Tibial artery (tissue), 4 donors: ENCODE measurements around the gene LYPD3.

Experiments
- DNase-seq, 2 donors: peaks; one replicate each; pipeline ENCODE4 v3.0.0-alpha.2; 2019
- H3K27ac ChIP-seq, 2 donors: fragments of 200-600 bp; sonication (generic) in 1 of 2; 1 replicate in 1 of 2; 2 replicates in 1 of 2; pipeline ENCODE4 v1.5.1; 2018 to 2019; ENCODE audit warnings: mild to moderate bottlenecking in 1 of 2
- H3K27me3 ChIP-seq, 2 donors: fragments of 200-600 bp; sonication (generic) in 1 of 2; one replicate each; pipeline versions ENCODE4 v1.5.1 to v1.6.0; 2016 to 2019
- H3K36me3 ChIP-seq, 3 donors: fragments of 200-600 bp; sonication (generic) in 2 of 3; one replicate each; pipeline ENCODE4 v1.5.1; 2016 to 2019; ENCODE audit warnings: mild to moderate bottlenecking in 2 of 3
- H3K4me1 ChIP-seq, 4 donors: fragments of 200-600 bp; sonication (generic) in 2 of 4; 1 replicate in 3 of 4; 2 replicates in 1 of 4; pipeline ENCODE4 v1.5.1; 2016 to 2019
- H3K4me3 ChIP-seq, 2 donors: fragments of 200-600 bp; sonication (generic) in 1 of 2; 1 replicate in 1 of 2; 2 replicates in 1 of 2; pipeline ENCODE4 v1.5.1; 2018 to 2019; ENCODE audit warnings: mild to moderate bottlenecking in 2 of 2
- H3K9me3 ChIP-seq, 3 donors: fragments of 200-600 bp; sonication (generic) in 1 of 3; one replicate each; pipeline ENCODE4 v1.5.1; 2016 to 2019
- CTCF ChIP-seq, 2 experiments: fragments of 200-600 bp in 1 of 2; fragments of 450-650 bp in 1 of 2; IDR thresholded peaks; one replicate each; pipeline ENCODE4 v1.5.1; 2017 to 2019; ENCODE audit warnings: antibody characterized with exemption in 2 of 2, mild to moderate bottlenecking in 1 of 2, moderate library complexity in 1 of 2
- intact Hi-C: fragments of 100-400 bp; cut with DNase I; formaldehyde crosslinking; loops from one replicate; pipeline ENCODE4 v1.15.0; 2023; ENCODE audit warnings: low total_unique reads

LYPD3 gene

GRCh38 chr19:43505941-43506340 is 40.5 kb upstream of the LYPD3 start:
- no peak for DNase-seq
- H3K36me3 ChIP-seq, result peaks cover 0 to 33% (median 25%) of the 10 kb centered on the region in 3 donors
- TF ChIP-seq CTCF (IDR thresholded peaks at IDR 0.05), result no peak
- intact Hi-C loops, result no loop called here
- H3K27me3 ChIP-seq, result no peaks in the 10 kb centered on the region
- H3K4me3 ChIP-seq, result no peak overlapping the region
- no peak overlapping the region for H3K27ac ChIP-seq
- peaks cover 0 to 20% (median 14%) of the 10 kb centered on the region in 4 donors for H3K4me1 ChIP-seq
- H3K9me3 ChIP-seq, result no peaks in the 10 kb centered on the region

GRCh38 chr19:43505186-43505456 is 39.7 kb upstream of the LYPD3 start:
- Histone ChIP-seq H3K4me1 (peaks cover 0 to 20% (median 14%) of the 10 kb centered on the region in 4 donors), H3K27me3 (no peaks in the 10 kb centered on the region), H3K4me3 (peak overlapping the region; percentile 88 to 91), H3K9me3 (no peaks in the 10 kb centered on the region), H3K36me3 (peaks cover 0 to 25% (median 18%) of the 10 kb centered on the region in 3 donors), H3K27ac (peak overlapping the region; percentile 95 to 99)
- DNase-seq, result no peak
- no peak for TF ChIP-seq CTCF (IDR thresholded peaks at IDR 0.05)
- intact Hi-C loops, result no loop called here

DNA sequence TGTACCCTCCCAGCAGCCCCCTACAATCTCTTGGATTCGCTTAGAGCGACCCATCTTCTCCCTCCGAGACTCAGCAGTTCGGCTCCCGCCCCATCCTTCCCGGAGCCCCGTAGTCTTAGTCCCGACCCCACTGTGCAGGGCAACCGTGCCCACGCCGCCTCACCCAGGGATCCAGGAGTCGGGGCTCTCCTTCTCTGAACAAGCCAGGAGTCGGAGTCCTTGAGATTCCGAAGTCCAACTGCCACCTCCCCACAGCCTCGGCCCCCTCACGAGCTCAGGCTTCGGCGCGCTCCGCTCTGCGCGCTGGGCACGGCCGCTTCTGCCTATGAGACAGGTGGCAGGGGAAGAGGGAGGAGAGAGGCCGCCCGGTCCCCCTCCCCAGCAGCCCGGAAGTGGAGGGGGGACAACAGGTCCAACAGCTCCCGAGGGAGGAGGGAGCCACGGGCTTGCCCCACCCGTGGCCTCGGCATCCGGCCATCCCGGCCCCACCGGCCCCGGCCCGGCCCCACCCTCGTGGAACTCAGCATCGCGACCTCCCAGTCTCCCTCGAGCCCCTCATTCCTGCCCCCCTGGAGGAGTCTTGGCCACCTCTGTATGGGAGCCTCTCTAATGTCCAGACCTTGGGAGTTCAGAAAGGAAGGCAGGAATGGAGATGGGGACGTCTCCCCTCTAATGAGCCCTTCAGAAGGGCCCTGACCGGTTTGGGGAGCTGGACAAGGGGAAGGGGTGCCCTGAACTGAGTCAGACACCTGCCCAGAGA is 39.2 kb upstream of the LYPD3 start, which contains the start of gene PHLDB3:
TSS of gene PHLDB3 (minus strand) at position 321 of the 760 bp plus-strand sequence. CDS start 628 bp downstream, outside the sequence.
- Histone ChIP-seq H3K27me3 (no peaks in the 10 kb centered on the region), H3K36me3 (peaks cover 0 to 20% (median 15%) of the 10 kb centered on the region in 3 donors), H3K4me1 (peaks cover 0 to 20% (median 14%) of the 10 kb centered on the region in 4 donors), H3K27ac (peak within 1 kb of the TSS; percentile 95 to 99), H3K9me3 (no peaks in the 10 kb centered on the region), H3K4me3 (peak within 1 kb of the TSS; percentile 88 to 91)
- no peak for TF ChIP-seq CTCF (IDR thresholded peaks at IDR 0.05)
- intact Hi-C loops, result loop anchor here (5.0 kb wide), 1 partner anchor 42 kb away; no protein-coding TSS in a partner anchor
- DNase-seq, result peak in 1 of 2 donors; percentile 75

- TF ChIP-seq CTCF (IDR thresholded peaks at IDR 0.05), result no peak
- intact Hi-C loops, result loop anchor here (5.0 kb wide), 1 partner anchor 41 kb away; no protein-coding TSS in a partner anchor
- Histone ChIP-seq H3K36me3 (peaks cover 0 to 19% (median 9%) of the 10 kb centered on the region in 3 donors), H3K4me3 (peak overlapping the region; percentile 88 to 91), H3K4me1 (peaks cover 0 to 20% (median 14%) of the 10 kb centered on the region in 4 donors), H3K9me3 (no peaks in the 10 kb centered on the region), H3K27ac (peak overlapping the region; percentile 95 to 99), H3K27me3 (no peaks in the 10 kb centered on the region)
- peak; percentile 98 for DNase-seq
Observed at GRCh38 chr19:43503501-43504425, 38.4 kb upstream of the LYPD3 start.

DNA sequence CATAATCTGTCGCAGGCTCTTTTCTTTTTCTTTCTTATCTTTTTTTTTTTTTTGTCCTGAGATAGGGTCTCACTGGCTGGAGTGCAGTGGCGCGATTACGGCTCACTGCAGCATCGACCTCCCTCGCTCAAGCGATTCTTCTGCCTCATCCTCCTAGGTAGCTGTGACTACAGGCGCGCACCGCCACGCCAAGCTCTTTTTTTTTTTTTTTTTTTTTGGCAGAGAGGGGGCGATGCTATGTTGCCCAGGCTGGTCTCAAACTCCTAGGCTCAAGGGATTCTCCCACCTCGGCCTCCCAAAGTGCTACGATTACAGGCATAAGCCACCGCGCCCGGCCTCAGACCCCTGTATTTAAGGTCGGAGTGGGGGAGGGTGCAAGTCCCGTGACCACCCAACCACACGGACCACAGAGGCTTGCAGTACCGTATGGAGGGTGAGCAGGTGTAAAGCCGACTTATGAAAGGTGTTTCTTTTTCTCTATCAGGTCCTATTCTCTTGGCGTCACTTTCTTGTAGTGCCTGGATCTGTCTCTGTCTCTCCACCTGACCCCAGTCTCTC is 37.1 kb upstream of the LYPD3 start:
- Histone ChIP-seq H3K9me3 (no peaks in the 10 kb centered on the region), H3K27me3 (no peaks in the 10 kb centered on the region), H3K4me3 (no peak overlapping the region), H3K4me1 (peaks cover 0 to 20% (median 14%) of the 10 kb centered on the region in 4 donors), H3K36me3 (peaks cover 0 to 15% (median 0%) of the 10 kb centered on the region in 3 donors), H3K27ac (no peak overlapping the region)
- intact Hi-C loops, result loop anchor here (5.0 kb wide), 1 partner anchor 40 kb away; no protein-coding TSS in a partner anchor
- no peak for TF ChIP-seq CTCF (IDR thresholded peaks at IDR 0.05)
- DNase-seq, result no peak
